Erythroblast (primary cell): Measurements from ENCODE around the gene ETDA.

ENCODE experiments used
- GATA1 ChIP-seq: IDR thresholded peaks from 2 replicates; pipeline ENCODE4 v1.6.1; 2011; ENCODE audit warnings: low read depth, mild to moderate bottlenecking, control low read depth, low read length, moderate library complexity
- POLR2A ChIP-seq: IDR thresholded peaks from 2 replicates; pipeline ENCODE4 v1.6.1; 2011; ENCODE audit warnings: mild to moderate bottlenecking, low read length

DNA sequence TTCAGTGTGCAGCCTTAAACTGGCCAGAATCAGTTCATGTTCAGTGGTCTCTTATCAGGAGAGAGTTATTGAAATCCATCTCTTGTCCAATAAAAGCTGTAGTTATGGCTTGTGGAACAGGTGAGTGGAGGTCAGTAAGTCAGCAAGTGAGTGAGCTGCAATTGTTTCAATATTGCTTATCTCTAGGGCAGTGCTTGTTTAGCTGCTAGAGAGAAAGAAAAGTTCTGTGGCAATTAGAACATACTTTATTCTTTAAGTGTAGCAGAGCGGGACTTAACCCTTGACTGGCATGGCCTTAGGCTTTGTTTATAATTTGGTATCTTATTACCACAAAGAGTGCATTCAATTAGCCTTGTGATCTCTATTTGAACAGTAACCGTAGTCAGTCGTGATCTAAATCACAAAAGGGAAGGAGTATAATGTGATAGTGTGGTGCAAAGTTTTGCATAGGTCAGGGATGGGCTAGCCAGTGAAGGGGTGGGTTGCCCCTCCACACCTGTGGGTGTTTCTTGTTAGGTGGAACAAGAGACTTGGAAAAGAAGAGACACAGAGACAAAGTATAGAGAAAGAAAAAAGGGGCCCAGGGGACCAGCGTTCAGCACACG lies 50.5 kb downstream of the ETDA start:
- TF ChIP-seq POLR2A: no peak
- no peak for TF ChIP-seq GATA1
